ENCODE results near the gene PRDM11.

The PRDM11 gene

DNA sequence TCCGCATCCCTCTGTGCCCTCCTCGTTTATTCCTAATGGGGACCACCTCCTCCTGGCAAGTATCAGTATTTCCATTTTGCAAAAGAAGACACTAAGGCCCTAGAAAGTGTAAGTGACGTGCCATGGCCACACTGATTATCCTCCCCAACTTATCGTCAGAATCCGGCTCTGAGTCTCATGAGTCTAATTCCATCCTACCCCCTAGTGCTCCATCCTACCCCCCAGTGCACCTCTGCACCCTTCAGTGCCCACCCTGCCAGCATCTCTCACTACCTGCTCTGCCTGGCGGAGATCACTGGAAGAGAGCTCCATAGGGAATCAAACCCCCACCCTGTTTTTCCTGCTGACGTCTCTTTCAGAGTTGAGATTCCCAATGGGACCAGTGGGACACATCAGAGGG, 31.8 kb downstream of the PRDM11 start:
- DNase-seq (ENCODE audit: low read depth): no peak

DNA sequence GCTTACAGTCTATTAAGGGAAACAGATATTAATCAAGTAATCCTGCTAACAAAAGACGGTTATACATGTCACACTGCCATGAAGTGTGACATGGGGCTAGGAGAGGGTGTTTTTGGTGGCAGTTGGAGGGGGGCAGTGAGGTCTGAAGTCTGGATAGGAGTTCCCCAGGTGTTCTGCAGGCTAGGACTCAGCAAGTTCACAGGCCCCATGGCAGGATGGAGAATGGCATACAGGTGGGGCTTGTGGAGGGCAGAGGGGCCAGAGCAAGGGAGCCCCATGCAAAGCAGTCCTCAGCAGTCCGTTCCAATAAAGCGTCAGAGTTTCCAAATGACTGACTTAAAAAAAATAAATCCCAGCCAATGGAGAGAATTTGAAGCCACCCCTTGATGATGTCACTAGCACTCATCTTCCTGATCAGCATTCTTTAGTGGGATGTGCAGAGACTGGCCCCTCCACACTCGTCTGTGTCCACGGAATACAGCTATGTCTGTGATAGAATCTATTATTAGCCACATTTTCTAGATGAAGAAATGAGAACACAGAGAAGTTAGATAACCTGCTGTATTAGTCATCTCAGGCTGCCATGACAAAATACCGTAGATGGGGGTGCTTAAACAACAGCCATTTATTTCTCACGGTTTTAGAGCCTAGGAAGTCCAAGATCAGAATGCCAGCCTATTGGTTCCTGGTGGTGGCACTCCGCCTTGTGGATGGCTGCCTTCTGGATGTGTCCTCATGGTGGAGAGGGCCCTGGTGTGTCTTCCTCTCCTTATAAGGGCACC, 32.6 kb downstream of the PRDM11 start:
- DNase-seq (ENCODE audit: low read depth): no peak

DNA sequence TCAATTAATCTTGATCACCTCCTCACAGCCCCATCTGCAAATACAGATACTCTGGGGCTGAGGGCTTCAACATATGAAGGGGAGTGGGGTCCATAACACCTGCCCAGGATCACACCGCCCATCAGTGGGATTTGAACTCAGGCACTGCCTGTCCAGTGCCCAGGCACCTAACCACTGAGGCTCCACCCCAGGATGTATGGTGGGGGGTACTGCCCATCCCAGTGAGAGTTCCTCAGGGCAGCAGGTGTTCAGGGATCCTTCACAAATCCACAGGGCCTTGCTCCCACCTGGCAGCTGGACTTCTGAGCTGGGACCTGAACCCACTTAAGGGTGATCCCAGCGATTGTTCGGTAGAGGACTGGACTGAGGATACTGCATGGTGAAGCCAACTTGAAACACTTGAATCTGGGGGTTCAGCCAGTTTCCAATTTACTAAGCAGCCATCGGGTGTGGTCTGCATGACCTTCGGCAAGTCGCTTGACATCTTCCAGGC, 33.3 kb downstream of the PRDM11 start:
- no peak for DNase-seq (ENCODE audit: low read depth)

DNA sequence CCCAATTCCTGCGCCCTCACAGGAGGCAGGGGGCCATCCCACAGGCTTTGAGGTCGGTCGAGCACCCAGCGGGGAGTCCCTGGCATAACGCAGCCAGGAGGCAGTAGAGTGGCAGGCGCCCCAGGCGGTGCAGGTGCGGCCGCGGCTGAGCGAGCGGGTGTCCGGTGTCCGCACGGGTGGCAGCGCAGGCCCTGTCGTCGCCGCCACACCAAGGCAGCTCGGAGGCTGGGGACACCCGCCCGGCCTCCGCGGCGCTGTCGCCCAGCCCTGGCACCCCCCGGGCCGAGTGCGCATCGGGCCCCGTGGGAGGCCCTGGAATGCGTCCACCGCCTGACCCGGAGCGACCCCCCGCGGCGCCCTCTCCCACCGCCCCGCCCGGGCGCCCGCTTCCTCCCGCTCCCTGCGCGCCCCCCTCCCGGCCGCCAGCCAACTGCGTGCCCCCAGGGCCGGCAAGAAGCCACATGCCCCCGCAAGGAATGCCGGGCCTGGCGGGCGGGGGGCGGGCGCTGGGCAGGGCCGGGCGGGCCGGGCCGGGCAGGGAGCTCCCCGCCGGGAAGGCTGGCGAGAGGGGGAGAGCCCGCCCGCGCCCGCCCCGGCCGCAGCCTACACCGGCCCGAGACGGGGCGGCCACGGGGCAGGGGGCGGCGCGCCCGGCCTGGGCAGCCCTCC, 33.9 kb downstream of the PRDM11 start:
- no peak for DNase-seq (ENCODE audit: low read depth)

DNA sequence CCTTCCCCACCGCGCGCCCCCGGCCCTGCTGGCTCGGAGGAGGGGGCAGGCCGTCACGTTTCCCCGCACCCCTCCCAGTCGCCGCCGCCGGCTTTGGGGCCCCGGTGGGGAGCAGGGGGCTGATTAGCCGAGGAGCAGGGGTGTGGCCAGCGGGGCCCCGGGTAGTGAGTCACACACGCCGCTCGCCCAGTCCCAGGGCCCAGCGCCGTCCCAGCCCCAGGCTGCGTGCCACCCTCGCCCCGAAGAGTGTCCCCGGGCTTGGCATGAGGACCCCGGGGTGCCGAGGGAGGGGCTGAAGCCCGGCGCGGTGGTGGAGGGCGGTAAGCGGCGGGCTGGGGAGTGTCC, 34.4 kb downstream of the PRDM11 start:
- DNase-seq (ENCODE audit: low read depth): peak; percentile 35

DNA sequence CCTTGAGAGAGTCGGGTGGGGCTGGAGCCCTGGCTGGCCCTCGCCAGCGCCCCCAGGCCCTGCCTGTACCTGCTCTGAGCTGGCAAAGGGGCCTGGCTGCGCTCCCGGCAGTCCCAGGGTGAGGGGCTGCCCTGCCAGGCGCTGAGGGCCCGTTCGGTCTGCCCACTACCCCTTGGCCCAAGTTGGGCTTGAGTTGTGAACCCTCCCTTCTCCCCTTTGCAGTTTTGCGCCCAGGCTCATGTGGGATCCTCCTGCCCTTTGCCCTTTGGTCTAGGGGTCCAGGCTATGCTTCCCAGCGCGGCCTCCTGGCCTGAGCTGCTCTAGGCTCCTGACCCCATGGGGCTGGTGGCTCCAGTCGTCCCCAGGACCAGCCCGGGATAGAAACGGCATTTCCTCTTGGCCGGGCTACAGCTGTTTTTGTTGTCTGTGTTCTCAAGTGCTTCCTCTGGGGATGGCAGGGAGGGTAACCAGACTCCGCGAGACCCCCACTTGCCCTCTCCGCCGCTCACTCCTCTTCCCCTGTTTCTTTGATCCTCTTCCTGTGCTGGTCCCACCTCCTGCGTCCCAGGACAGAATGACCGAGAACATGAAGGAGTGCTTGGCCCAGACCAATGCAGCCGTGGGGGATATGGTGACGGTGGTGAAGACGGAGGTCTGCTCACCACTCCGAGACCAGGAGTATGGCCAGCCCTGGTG, 34.9 kb downstream of the PRDM11 start:
- no peak for DNase-seq (ENCODE audit: low read depth)

DNA sequence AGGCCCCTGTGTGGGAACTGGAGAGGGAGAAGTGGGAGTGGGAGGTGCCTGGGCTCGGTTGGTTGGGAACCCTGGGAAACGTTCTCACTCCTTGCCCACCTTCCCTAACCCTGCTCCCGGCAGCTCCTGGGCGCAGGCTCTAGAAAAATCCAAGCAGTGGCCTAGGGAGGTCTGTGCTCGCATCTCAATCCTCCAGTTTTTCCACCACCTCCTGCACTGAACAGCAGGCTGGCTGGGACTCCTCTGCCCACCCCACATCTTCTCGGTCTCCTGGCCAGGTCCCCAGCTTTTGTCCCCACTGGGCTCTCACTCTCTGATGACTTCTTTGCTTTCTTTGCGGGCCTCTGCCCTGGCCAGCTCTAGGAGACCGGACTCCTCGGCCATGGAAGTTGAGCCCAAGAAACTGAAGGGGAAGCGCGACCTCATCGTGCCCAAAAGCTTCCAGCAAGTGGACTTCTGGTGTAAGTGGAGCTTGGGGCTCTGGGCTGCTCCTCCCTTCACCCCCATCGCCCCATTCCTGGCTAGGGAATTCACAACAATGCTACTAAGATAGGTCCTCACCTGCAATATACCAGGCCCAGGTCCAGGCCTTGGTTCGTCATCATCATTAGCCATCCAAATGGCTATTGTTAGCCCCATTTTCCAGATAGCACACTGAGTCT, 35.6 kb downstream of the PRDM11 start:
- DNase-seq (ENCODE audit: low read depth): no peak

DNA sequence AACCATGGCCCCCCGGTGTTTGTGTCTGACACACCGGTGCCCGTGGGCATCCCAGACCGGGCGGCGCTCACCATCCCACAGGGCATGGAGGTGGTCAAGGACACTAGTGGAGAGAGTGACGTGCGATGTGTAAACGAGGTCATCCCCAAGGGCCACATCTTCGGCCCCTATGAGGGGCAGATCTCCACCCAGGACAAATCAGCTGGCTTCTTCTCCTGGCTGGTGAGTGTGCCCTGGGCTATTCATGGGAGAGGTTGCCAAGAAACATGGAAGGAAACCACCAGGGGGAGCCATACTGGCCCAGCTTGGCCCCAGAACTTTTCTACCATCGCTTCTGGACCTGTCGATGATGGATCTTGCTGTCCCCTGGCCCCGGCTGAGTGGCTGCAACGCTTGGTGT, 36.5 kb downstream of the PRDM11 start:
- no peak for DNase-seq (ENCODE audit: low read depth)

DNA sequence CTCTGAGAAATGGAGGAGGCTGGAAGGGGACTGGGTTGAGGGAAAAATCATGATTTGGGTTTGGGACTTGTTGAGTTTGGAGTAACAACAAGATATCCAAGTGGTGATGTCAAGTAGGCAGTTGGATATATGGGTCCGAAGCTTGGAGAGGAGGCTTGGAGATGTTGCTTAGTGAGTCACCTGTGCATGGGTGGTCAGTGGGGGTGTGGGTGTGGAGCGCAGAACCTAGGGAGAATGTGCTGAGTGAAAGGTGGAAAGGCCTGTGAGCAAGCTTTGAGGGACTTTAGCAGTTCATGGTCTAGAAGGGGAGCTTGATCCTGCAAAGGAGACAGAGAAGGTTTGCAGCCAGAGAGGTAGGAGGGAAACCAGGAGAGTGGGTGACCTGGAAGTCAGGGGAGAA, 38.2 kb downstream of the PRDM11 start:
- DNase-seq (ENCODE audit: low read depth): no peak

DNA sequence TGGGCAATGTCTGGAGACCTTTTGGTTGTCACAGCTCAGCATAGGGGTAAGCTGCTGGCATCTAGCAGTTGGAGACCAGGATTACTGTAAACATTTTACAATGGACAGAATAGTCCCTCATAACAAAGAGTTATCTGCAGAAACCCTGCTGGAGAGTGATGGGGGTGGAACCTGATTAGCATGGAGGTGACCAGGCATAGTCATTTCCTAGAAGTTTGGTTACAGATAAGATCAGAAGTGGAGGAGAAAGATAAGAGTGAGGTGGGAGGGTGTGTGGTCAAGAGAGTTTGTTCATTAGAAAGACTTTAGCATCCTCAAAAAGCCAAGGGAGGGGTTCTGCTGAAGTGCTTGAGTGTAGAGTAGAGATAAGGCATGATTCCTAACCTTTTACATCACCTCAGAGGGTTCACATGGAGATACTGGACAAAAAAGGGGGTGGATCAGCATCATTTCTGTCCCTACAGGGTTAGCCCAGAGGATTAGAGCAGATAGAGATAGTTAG, 38.8 kb downstream of the PRDM11 start:
- no peak for DNase-seq (ENCODE audit: low read depth)

DNA sequence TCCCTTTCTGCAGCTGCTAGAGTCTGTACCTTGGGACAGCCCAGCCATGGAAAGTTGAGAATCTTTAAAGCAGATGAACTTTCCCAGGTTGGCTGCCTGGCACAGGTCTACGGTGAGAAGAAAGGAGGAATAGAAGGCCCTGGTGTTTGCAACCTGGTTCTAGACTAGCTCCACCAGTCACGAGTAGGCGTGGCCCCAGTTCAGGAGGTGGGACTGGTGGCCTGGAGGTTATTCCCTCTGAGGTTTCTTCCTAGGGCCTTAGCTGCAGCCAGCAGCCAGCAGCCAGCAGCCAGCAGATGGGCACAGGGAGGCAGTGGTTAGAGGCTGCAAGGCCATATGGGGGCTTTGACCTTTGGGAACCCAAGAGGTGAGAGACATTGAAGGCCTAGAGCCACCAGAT, 40.9 kb downstream of the PRDM11 start:
- no peak for DNase-seq (ENCODE audit: low read depth)

DNA sequence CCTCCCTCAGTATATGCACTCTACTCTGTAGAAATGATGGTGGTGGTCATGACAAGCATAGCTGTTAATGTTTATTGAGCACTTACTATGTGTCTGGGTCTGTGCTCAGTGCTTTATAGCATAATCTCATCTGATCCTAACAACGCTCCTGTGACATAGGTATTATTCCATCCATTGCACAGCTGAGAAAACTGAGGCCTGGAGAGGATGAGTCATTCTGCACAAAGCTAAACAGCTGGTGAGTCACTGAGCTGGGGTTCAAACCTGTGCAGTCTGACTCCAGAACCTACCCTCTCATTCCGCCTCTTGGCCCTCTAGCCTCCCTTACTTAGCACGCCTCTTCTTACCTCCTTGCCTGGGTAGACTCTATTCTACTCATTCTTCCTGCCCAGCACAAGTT, 41.7 kb downstream of the PRDM11 start:
- no peak for DNase-seq (ENCODE audit: low read depth)

DNA sequence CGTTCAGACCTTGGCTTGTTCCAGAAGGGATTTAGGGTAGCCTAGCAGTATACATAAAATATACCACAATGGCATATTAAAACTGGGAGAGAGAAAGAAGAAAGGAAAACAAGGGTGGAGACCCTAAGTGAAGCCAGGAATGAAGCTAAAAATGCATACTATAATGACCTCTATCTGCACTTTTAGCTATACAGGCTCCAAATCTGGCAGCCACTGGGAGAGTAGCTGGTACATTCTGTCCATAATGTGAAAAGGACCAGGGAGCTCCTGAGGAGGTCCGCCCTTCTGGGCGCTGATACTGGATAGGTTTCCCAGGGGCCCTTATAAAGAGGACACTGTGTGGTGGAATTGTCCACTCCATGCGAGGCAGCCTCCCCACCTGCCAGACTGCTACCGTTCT, 42.8 kb downstream of the PRDM11 start:
- no peak for DNase-seq (ENCODE audit: low read depth)

DNA sequence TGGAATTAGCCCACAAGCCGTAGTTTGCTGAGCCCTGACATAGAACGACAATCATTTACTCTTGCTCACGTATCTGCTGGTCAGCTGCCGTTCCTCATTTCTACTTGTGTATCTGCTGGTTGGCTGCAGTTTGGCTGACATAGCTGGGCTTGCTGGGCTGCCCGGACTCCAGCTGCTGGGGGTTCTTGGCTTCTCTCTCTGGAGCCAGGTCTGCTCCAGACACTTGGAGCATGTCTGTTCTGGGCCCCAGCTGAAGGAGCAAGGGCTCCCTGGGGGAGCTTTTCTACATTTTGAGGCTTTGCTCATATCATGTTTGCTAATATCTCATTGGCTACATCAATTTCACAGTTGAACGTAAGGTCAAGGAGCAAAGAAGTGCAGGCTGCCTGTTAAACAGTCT, 47.3 kb downstream of the PRDM11 start:
- no peak for DNase-seq (ENCODE audit: low read depth)

DNA sequence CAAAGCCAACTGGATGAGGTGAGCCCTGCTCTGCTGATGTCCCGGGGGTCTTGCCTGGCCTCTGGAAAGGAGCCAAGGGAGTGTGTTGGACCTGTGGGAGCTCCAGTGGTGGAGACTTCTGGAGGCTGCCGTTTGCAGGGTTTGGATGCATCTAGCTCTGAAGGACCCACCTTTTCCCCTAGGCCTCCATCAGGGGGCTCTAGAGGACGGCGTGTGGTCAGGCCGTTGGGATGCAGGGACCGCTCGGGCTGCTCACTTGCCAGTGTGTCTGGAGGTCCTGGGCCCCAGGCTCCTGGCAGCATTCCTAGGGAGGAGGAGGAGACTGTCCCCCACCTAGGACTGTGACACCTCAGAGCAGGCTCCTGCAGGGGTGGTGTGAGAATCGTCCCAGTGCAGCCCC, 58.3 kb downstream of the PRDM11 start:
- DNase-seq (ENCODE audit: low read depth): no peak

DNA sequence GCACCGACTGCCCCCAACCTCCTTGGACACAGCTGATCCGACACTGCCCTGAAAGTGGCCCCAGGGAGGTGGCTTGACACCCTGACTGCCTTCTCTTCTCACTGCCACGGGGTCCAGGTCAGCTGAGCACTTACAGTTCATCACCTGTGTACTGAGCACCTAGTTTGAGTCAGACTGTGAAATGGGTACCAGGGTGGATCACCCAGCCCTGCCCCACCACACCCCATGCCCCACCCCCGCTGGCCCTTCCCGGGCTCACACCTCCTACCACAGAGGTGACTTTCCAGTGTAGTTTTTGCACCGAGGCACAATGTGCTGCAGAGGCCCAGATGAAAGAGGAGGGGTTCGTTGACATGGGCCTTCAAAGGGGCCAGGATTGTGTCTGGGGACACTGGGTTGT, 59.5 kb downstream of the PRDM11 start:
- DNase-seq (ENCODE audit: low read depth): no peak

DNA sequence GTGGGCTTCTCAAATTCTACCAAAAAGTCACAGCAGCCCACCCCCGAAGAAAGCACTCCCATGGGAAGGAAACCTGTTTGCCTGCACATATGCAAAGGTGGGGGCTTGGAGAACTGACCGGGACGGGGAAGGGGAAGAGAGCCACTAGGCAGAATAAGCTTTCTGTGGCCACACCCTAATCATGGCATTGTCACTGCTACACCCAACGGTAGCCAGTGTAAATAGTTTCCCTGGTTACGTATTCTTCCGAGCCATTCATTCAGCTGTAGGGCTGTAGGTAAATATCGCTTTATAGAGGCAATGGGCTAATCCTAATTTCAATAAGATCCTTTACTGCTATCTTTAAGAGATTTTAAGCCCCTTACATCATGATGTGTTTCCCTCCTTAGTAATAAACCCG, 61.7 kb downstream of the PRDM11 start:
- no peak for DNase-seq (ENCODE audit: low read depth)

DNA sequence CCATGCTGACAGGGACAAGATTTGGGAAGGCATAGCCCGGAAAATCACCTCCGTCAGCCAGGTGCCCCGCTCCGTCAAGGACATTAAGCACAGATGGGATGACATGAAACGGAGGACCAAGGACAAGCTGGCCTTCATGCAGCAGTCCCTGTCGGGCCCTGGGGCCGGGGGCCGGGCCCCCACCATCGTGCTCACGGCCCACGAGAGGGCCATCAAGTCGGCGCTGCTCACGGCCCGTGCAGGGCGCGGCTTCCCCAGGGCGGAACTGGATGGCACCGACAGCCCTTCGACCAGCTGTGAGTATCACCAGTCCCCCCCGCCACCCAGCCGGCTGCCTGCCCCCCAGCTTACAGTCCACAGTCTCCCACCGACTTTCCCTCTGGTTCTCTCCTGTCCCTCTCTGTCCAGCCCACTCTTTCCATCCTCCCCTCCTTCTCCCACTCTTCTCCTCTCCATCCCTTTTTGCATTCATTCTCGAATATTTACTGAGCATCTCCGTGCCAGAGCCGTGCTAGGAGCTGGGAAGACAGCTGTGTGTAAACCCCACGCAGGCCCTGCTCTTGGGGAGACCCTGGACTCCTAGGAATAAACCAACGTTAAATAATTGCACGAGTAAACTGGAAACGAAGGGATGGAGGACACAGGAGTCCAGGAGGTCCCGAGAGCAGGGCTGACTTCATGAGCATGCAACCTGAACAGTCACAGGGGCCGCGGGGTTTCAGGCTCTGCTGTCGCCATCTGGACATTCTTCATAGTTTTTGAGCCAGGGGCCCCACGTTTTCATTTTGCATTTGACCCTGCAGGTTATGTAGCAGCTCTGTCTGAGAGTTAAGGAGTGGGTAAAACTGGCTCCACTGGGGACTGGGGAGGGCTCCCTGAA, 62.8 kb downstream of the PRDM11 start:
- DNase-seq (ENCODE audit: low read depth): no peak

DNA sequence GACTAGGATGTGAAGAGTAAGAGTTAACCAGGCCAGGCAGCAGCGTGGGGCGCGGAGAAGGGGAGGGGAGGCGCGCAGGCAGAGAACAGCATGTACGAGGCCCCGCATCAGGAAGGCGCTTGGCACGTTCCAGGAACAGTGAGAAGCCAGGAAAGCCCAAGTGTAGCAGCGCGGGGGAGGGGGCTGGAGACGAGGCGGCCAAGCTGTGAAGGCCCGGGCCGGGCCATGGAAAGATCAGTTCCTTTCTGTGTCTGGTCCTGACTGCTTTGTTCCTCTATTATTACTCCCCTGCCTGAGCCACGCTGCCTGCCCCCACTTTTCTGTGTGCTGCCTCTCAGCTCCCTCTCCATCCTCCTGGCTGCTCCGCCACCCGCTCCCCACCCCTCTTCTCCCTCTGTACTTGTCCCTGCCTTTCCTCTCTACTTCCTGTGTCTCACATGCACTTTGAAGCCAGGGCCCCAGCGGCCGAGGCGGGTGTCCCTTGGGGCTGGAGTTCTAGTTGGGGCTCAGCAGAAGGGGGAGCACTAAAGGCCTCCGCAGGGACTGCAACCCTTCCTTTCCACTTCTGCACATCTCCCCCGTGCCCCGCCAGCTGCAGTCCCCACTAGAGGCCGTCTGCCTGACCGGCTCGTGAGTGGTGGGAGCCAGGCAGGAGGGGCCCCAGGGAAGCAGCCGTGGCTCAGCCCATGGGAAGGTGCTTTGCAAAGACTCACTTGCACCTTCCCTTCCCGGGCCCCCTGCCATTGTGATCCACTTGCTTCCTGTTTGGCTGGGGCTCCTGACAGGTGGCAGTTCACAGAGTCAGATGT, 63.7 kb downstream of the PRDM11 start:
- DNase-seq (ENCODE audit: low read depth): no peak

DNA sequence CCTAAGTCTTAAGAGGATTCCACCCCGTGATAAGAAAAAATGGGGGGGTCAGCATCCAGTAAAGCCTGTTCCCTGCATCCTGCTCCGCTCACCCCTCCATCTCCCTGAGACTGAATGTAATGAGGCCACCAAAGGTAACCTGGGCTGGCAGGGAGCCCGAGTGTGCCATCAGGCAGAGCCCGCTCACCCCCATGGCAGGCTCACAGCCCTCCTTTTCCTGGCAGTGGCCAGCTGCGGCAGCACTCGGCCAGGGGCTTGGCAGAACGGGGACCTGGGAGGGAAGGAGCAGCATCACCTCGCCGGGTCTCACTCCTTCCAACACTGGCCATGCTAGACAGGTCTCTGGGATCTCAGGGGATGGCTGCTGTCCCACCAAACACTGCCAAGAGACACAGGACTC, 64.4 kb downstream of the PRDM11 start:
- no peak for DNase-seq (ENCODE audit: low read depth)

DNA sequence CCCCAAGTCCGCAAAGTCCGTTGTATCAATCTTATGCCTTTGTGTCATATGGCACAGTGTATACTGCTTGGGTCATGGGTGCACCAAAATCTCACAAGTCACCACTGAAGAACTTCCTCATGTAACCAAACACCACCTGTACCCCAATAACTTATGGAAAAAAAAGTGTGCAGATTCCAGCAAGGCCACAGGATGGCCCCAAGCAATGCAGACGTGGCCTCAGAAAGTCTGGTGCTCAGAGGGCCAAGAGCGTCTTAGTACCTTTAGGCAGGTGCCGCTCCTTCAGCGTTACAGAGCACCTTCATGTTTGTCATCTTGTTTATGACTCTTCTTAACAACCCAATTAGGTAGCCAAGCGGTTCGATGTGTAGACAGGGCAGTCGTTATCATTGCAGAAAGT, 65.3 kb downstream of the PRDM11 start:
- DNase-seq (ENCODE audit: low read depth): no peak
